Breast epithelium (tissue), 4 donors: ENCODE data around the gene DDX46. TPM values are rescaled to one million over a fixed set of nuclear protein-coding genes. Genes with fewer than 3 reads are reported as not detected.

ENCODE experiments used
- DNase-seq, 2 donors: peaks; one replicate each; pipeline ENCODE4 v3.0.0-alpha.2; 2019; ENCODE audit warnings: low spot score in 2 of 2
- H3K27ac ChIP-seq, 2 donors: fragments of 200-600 bp; sonication (generic) in 1 of 2; one replicate each; pipeline ENCODE4 v1.5.1; 2016 to 2019; ENCODE audit warnings: mild to moderate bottlenecking in 1 of 2
- H3K27me3 ChIP-seq, 2 donors: fragments of 200-600 bp; sonication (generic) in 1 of 2; one replicate each; pipeline versions ENCODE4 v1.5.1 to v1.6.0; 2017 to 2019; ENCODE audit warnings: control low read depth in 1 of 2, mild to moderate bottlenecking in 1 of 2
- H3K36me3 ChIP-seq: fragments of 200-600 bp; one replicate; pipeline ENCODE4 v1.5.1; 2019
- H3K4me1 ChIP-seq, 2 donors: fragments of 200-600 bp; sonication (generic); one replicate each; pipeline ENCODE4 v1.5.1; 2016 to 2019; ENCODE audit warnings: control low read depth in 1 of 2
- H3K4me3 ChIP-seq, 3 donors: fragments of 200-600 bp; sonication (generic); 1 replicate in 2 of 3; 2 replicates in 1 of 3; pipeline ENCODE4 v1.5.1; 2016 to 2019; ENCODE audit warnings: mild to moderate bottlenecking in 3 of 3, moderate library complexity in 2 of 3
- H3K9me3 ChIP-seq, 2 donors: fragments of 200-600 bp; sonication (generic) in 1 of 2; one replicate each; pipeline ENCODE4 v1.5.1; 2016 to 2019; ENCODE audit warnings: control low read depth in 1 of 2
- POLR2A ChIP-seq: fragments of 450-650 bp; IDR thresholded peaks from one replicate; pipeline ENCODE4 v1.6.1; 2016; ENCODE audit warnings: antibody characterized with exemption, mild to moderate bottlenecking, moderate library complexity
- POLR2AphosphoS5 ChIP-seq, 3 donors: sonication (generic); formaldehyde crosslinking; IDR thresholded peaks; one replicate each; pipeline ENCODE4 v1.6.1; 2017; ENCODE audit warnings: antibody characterized with exemption in 3 of 3
- intact Hi-C: fragments of 100-400 bp; cut with DNase I; formaldehyde crosslinking; loops from one replicate; pipeline ENCODE4 v1.15.1; 2023; ENCODE audit warnings: low total_unique reads
- total RNA-seq, 3 donors: library from RNA; depleted of rRNA; stranded (reverse); fragments of >200 nt; gene quantifications; one replicate each; pipeline ENCODE4 v1.1.0, GENCODE V29; 2016
- TF ChIP-seq, protein P1 (sequence below), 3 donors: fragments of 450-650 bp; IDR thresholded peaks; one replicate each; pipeline ENCODE4 v1.5.1; 2016 to 2017; ENCODE audit warnings: antibody characterized with exemption in 3 of 3, mild to moderate bottlenecking in 3 of 3, moderate library complexity in 3 of 3

Gene DDX46
- total RNA-seq, 3 donors from 2014 or later, result 37.8 to 62.6 (median 51.1) TPM

DNA sequence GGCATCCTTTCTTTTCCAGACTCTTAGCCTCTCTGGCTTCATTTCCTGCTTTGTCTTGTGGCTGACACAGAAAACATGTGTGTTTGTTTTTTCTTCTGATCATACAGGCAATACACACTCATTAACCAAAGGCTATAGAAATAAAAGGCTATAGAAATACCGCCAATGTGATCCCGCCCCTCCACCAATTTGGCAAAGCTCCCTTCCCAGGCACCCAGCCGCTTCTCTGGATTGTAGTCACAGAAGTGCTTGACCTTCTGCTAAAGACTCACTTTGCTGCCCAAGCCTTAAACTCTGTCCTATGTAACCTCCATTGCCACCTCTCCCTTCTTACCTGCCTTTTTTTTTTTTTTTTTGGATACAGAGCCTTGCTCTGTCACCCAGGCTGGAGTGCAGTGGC, 120.9 kb downstream of the DDX46 start:
- H3K27ac ChIP-seq, result no peak overlapping the region
- H3K27me3 ChIP-seq, result no peaks in the 10 kb centered on the region
- no peak overlapping the region for H3K4me3 ChIP-seq
- intact Hi-C loops, result no loop called here
- DNase-seq, result no peak
- H3K4me1 ChIP-seq, result peaks cover 0 to 7% of the 10 kb centered on the region in 2 donors
- TF ChIP-seq POLR2AphosphoS5 (IDR thresholded peaks at IDR 0.05), result no peak
- TF ChIP-seq, protein P1, sequence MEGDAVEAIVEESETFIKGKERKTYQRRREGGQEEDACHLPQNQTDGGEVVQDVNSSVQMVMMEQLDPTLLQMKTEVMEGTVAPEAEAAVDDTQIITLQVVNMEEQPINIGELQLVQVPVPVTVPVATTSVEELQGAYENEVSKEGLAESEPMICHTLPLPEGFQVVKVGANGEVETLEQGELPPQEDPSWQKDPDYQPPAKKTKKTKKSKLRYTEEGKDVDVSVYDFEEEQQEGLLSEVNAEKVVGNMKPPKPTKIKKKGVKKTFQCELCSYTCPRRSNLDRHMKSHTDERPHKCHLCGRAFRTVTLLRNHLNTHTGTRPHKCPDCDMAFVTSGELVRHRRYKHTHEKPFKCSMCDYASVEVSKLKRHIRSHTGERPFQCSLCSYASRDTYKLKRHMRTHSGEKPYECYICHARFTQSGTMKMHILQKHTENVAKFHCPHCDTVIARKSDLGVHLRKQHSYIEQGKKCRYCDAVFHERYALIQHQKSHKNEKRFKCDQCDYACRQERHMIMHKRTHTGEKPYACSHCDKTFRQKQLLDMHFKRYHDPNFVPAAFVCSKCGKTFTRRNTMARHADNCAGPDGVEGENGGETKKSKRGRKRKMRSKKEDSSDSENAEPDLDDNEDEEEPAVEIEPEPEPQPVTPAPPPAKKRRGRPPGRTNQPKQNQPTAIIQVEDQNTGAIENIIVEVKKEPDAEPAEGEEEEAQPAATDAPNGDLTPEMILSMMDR (IDR thresholded peaks at IDR 0.05), result no peak
- no peak for TF ChIP-seq POLR2A
- no peaks in the 10 kb centered on the region for H3K9me3 ChIP-seq
- H3K36me3 ChIP-seq, result no peaks in the 10 kb centered on the region

Other genes with a start within 250 kb of the DDX46 start
- 10 to 100 TPM; 39.0 to 66.0 (median 61.4) TPM for gene JADE2, start 233.1 kb upstream of the DDX46 start, total RNA-seq
- 10 to 100 TPM; 31.2 to 46.8 (median 42.6) TPM for gene SAR1B, start 126.0 kb upstream of the DDX46 start, total RNA-seq
- gene SEC24A, start 110.0 kb upstream of the DDX46 start, total RNA-seq, result 10 to 100 TPM; 15.0 to 25.0 (median 21.6) TPM
- 10 to 100 TPM; 41.4 to 57.4 (median 53.4) TPM for gene CAMLG, start 20.2 kb upstream of the DDX46 start, total RNA-seq
- gene C5orf24, start 87.2 kb downstream of the DDX46 start, total RNA-seq, result 10 to 100 TPM; 33.4 to 44.5 (median 41.6) TPM
- gene TXNDC15, start 115.6 kb downstream of the DDX46 start, total RNA-seq, result 10 to 100 TPM; 68.0 to 80.0 (median 74.9) TPM
- 10 to 100 TPM in 1 of 3 donors, 1 to 10 TPM in 2; 6.9 to 11.0 (median 8.8) TPM for gene PCBD2, start 146.4 kb downstream of the DDX46 start, total RNA-seq
- gene CATSPER3, start 209.1 kb downstream of the DDX46 start, total RNA-seq, result under 1 TPM in 2 of 3 donors, not detected in 1; 0.32 to 0.44 TPM